Raji (cell line): ENCODE data around the gene TSC22D2.

ENCODE experiments used
- POLR2A ChIP-seq: IDR thresholded peaks from 2 replicates; pipeline ENCODE4 v1.6.1; 2011; ENCODE audit warnings: low read depth, low read length, control low read depth; ENCODE audit not compliant: insufficient read depth

The TSC22D2 gene

GRCh38 chr3:150408221-150409124 lies at the start of gene TSC22D2:
TSC22D2 (plus strand) TSS chr3:150408298; CDS start chr3:150409351, 1,053 bp downstream.
- TF ChIP-seq POLR2A = peak; percentile 78

DNA sequence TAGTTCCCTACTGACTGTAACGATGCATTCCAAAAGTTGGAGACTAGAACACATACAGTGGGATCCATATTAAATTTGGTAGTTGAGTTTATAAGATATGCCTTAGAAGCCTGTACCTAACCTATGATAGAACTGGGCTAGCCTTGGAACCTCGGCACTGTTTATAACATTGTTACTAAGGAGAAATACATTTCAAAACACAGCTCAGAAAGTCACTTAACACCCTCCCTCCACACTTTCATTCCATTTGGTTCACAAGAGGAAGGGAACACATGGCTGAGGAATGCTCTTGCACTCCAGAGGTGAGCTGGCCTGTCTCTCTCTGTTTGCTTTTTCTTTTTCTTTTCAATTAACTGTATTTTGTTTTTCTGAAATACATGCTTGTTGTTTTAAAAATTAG lies 48.7 kb upstream of the TSC22D2 start:
- TF ChIP-seq POLR2A = no peak

DNA sequence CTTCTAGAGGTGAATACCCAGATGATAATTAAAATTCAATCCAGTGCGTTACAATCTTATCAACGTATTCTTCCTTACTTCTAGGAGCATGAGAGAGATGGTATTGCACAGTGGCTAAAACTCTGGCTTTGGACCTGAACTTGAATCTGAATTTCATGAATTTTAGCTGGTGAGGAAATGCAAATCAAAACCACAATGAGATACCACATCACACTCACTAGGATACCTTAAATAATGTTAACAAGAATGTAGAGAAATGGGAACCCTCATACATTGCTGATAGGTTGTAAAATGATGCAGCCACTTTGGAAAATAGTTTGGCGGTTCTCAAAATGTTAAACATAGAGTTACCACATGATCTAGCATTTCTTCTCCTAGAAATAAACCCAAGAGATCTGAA lies 47.1 kb upstream of the TSC22D2 start:
- TF ChIP-seq POLR2A = no peak

DNA sequence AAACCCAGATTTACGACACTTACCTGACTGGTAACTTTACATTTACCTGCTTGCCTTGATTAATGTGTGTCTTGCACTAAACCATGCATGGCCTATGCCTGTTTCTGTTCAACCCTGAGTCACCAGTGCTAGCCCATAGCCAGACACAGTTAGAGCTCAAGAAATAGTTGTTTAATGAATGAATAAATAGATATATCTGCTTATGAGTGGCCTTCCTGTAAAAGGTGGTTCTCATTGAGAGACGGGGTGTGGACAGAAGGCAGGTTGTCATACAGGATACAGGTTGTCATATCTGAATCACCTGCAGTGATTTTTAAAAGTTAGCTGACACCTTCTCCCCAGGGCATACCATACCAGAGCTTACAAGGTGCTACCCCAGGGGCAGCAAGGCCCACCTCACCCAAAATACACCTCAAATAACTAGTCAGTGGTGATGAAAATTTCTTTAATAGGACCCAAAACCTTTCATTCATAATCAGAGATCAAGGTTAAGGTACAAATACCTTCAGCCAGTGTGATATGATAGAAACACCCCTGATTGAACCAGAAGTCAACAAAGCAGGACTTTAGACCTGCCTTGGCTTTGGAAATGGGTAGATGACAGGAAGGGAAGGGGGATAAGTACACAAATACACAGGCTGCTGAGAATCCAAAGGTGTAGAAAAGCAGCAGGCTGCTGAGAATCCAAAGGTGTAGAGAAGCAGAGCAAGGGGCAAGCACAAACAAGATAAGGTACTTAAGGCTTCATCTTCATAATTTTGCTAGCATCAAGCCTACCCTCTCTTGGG lies 45.4 kb upstream of the TSC22D2 start:
- TF ChIP-seq POLR2A = no peak

GRCh38 chr3:150363420-150363819 lies 44.7 kb upstream of the TSC22D2 start:
- no peak for TF ChIP-seq POLR2A

DNA sequence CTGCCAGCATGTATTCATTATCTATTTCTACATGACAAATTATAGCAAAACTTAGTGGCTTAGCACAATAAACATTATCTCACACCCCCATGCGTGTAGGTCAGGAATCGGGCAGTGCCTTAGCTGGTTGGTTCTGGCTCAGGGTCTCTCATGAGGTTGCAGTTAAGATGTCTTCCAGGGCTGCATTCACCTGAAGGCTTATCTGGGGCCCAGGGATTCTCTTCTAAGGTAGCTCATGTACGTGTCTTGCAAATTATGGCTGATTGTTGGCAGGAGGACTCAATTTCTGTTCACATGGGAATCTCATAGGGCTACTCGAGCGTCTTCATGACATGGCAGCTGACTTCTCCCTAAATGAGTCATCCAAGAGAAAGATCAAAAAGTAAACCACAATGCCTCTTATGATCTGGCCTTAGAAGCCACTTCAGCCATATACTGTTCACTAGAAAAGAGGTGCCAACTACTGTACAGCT lies 42.9 kb upstream of the TSC22D2 start:
- no peak for TF ChIP-seq POLR2A

DNA sequence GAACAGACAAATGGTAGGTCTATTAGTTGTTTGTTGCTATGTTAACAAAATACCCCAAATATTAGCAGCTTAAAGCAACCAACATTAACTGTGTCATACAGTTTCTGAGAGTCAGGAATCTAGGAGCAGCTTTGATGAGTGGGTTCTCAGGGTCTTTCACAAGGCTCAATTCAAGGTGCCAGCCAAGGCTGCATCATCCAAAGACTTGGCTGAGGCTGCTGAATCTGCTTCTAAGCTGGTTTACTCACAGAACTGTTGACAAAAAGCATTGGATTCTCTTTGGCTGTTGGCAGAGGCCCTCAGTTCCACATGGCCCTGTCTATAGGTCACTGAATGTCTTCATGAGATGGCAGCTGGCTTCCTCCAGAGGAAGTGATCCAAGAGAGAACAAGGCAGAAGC lies 40.3 kb upstream of the TSC22D2 start:
- no peak for TF ChIP-seq POLR2A

DNA sequence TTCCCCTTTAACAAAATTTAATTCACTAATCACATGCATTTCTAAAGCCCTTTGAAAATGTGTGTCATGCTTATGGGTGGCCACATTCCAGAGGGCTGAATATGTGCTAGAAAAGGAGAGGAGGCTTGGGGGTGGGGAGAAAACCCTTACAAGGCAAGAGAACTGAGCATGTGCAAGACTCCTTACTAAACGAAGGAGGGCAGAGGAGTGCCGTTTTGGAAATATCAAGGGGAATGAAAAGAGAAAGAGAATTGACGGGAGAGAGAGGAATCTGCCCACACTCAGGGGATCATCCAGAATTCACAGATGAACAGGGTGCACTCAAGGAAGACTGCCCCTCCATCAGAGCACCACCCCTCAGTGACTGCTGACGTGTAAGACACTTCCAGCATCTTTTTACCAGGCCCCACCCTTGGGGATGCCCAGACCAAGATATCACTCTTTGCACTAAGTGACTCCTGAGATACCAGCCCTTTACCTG lies 37.9 kb upstream of the TSC22D2 start:
- no peak for TF ChIP-seq POLR2A

- TF ChIP-seq POLR2A = no peak
Observed at GRCh38 chr3:150370999-150371398, 37.1 kb upstream of the TSC22D2 start.

DNA sequence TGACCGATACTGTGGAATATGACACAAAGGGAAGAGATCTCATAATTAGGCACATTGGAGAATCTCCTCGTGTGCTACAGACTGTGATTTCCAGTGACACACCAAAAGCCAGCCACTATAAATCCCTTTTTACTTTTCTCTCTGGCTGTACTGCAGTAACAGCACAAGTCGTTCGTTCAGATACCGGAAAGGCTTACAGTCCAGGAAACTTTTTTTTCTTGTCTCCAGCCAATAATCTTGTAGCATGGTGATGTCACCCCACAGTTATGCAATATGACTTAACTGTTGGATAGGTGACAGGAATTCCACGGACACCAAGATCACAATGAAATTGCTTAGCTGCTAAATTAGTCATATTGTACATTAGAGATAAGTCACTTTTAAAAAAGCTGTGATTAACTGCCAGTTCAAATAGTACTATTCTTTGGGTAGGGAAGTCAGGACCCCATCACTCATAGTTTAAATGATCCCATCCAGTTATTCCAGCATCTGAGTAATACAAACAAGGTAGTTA lies 36.3 kb upstream of the TSC22D2 start:
- TF ChIP-seq POLR2A = no peak

DNA sequence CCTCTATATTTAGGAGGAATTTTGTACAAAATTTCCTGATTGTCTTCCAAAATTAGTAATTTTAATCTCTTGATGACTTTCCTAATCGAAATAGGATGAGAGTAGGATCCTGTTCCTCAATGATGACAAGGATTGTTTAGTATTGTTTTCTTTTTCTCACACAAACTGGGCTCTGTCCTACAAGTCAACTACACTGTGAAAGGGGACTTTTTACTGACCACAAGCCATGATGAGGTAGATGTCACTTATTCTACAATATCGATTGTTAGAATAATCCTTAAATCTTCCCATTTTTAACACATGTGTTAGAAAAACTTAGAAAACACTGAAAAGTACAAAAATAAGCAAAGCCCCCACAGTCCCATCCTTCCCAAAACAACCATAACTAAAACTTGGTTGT lies 35.8 kb upstream of the TSC22D2 start:
- no peak for TF ChIP-seq POLR2A

DNA sequence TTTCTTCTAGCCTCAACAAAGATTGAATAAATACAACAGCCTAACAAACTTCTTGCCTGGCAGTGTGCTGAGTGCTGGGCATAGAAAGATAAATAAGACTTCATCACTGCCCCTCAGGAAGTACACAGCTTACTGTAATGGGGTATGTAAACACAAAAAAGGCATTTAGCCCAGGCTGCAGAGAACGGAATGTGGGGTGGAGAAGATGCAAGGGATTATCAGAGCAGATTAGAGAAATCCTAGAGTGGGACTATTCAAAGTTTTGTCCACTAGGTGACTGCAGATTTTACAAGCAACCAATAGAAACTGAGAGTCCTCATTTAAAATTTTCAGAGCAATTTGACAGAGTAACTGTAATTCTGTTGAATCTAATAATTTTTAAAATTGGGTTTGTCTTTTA lies 35.4 kb upstream of the TSC22D2 start:
- no peak for TF ChIP-seq POLR2A

GRCh38 chr3:150373234-150373875 lies 34.7 kb upstream of the TSC22D2 start:
- no peak for TF ChIP-seq POLR2A

GRCh38 chr3:150374975-150375374 lies 33.1 kb upstream of the TSC22D2 start:
- no peak for TF ChIP-seq POLR2A
